IPS-NIHi11 (cell line): ENCODE data around the gene LDLRAD3.

Experiments
- DNase-seq: peaks from one replicate; pipeline ENCODE4 v3.0.0; 2012; ENCODE audit warnings: mixed read lengths, low spot score

The LDLRAD3 gene

DNA sequence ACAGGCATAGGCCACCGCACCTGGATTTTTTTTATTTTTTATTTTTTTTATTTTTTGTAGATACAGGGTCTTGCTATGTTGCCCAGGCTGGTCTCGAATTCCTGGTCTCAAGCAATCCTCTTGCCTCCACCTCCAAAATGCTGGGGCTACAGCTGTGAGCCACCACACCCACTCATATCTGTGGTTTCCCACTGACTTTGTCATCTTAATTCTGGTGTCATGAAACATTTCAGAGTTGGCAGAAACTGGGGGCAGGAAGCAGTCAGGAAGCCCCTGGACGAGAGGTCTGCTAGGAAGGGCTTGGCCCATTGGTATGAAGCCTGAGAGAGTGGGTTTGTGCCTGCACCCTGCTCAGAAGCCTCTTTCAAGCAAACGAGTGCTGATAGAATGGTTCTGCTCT, 296.3 kb downstream of the LDLRAD3 start:
- DNase-seq: no peak

GRCh38 chr11:36240801-36241200, 296.9 kb downstream of the LDLRAD3 start:
- no peak for DNase-seq

DNA sequence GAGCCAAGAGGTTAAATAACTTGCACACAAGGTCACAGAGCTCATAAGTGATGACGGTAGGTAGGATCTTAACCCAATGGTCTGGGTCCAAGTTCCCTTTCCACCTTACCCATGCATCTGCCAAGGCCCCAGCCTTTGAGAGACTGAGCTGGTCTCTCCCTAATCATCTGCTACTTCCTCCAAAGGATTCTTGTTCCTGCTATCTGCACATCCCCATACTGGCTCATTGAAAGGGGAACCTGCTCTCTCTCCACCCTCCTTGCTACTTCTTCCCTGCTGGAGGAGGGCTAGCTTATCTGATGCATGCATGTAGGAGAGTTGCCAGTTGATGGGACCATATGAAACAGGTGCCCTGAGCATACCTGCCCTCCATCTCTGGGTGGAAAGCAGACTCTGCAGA, 297.6 kb downstream of the LDLRAD3 start:
- no peak for DNase-seq

- no peak for DNase-seq
Measured at GRCh38 chr11:36243641-36244040, 299.8 kb downstream of the LDLRAD3 start.

DNA sequence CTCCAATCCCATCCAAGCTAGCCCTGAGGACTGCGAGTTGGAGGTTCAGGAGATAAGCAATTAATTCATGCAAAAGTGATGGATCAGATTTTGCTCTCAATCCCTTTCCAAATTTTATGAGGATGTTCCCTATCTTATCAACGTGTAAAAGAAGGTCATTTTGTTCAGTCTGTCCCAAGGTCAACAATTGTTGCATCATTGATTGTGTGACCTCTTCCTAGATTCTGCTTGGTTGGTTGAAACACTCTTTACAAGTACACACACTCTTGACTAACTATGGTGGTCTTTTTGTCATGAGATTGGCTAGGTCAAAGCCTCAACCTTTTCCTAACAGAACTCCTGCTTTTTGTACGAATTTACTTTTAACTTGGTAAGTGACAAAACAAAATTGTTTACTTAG, 303.6 kb downstream of the LDLRAD3 start:
- no peak for DNase-seq

- DNase-seq: no peak
Measured at GRCh38 chr11:36248436-36248835, 304.6 kb downstream of the LDLRAD3 start.

GRCh38 chr11:36249246-36249645, 305.4 kb downstream of the LDLRAD3 start:
- DNase-seq: no peak

GRCh38 chr11:36251823-36252222, 308.0 kb downstream of the LDLRAD3 start:
- DNase-seq: no peak

DNA sequence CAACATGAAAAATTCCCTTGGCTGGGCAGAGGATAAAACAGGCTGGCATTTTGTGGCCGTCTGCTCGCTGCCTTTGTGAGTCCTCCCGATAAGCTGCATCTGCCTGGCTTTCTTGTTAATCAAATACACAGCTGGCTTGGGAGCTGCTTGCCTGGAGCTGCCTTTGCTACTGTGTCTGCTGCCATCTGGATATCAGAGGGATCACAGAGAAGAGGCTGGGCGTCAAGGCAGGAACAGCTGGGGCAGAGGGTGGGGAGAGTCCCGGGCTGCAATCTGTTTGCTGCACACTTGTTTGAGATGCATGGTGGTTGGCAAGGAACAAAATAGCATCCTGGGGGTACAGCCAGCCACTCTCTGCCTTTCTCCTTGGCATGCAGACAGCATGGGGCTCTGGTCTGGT, 309.4 kb downstream of the LDLRAD3 start:
- no peak for DNase-seq

DNA sequence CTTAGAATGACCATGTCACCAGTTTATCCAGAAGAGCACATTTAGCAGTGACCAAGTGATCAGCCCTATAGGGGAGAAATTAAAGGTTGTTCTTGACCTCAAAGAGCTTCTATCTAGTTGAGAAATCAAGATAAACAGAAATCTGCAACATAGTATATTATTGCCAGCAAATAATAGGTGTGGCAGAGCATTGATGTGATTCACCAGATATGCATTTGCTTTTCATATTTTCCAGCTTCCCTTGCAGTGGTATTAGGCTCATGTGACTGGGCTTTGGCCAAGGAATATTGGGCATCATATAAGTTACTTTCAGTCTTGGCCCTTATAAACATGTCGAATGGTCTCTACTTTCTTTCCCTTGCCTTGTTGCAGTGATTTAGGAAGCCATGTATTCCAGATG, 310.9 kb downstream of the LDLRAD3 start:
- DNase-seq: no peak

DNA sequence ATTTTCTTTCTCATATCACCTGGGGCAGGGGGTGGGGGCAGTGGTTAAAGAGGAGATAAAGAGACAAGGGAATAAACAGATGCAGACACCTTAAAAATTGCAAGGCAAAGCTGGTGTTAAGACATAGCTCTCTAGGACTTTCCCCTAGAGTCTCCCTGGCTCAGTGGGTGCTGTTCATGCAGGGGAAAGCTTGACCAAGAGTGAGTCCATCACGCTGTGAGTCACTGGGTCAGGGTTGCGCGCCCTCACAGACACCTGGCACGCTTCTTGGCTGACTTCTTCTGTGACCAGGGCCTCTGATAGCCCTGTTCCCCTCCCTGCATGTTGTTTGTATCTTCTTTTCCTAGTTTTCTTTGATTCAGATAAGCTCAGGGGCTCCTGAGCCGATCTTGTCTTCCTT, 313.5 kb downstream of the LDLRAD3 start:
- no peak for DNase-seq

- DNase-seq: peak; percentile 77
Measured at GRCh38 chr11:36258730-36259360, 315.0 kb downstream of the LDLRAD3 start.

DNA sequence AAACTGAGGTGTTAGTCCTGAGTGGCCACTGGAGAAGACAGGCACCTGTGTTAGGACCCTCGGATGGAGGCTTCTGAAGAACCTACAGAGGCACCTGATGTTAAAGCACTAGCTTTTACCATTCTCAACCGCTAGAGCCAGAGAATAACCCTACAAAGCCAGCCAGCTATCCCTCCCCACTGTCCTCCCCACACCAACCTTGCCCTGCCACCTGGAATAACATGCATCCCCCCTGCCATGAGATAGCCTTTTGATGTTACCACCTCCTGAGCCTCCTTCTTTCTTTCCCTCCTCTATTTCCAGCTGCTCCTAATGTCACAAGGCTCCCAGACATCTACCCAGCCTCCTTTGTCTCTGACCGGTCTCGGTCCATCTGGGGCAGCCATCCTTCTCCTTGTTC, 317.2 kb downstream of the LDLRAD3 start:
- no peak for DNase-seq

GRCh38 chr11:36264011-36264972, 320.4 kb downstream of the LDLRAD3 start:
- no peak for DNase-seq

- DNase-seq: no peak
Measured at GRCh38 chr11:36264973-36265344, 321.1 kb downstream of the LDLRAD3 start.

- DNase-seq: peak; percentile 86
Measured at GRCh38 chr11:36265793-36266628, 322.1 kb downstream of the LDLRAD3 start.

DNA sequence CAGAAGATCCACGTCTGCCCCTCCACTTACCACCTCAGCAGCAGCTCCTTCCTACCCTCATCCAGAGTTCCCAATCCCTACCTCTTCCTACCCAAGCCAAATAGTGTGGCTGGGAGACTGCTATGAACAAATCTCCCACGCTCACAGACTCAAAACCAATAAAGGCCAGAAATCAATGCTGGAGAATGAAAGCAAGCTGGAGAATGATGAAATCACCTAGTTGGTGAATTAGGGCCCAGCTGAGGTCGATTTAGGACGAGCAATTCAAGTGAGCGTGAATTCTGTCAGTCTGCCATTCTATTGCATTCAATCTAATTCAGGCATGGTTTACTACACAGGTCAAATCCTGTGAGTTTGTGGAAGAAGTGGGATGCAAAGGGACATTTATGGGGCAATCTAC, 322.9 kb downstream of the LDLRAD3 start:
- DNase-seq: no peak

- no peak for DNase-seq
Measured at GRCh38 chr11:36268337-36268985, 324.6 kb downstream of the LDLRAD3 start.

DNA sequence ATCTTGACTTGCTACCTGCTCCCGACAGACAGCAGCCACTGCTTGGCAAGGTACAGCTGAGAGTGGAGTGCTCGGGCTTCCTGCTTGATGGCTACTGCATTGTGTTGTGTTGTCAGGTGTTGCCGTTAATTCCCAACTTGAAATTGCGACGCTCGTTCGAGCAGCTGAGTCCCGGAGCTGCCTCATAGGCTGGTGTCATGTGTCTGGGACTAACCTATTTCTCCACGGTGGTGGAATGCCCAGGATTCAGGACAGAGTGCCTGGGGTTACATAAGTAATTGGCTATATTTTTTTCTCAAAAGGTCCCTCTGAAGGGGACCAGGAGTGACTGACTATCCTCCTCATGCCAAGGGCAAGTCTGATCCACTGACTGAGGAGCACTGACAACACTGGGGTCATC, 326.8 kb downstream of the LDLRAD3 start:
- no peak for DNase-seq

DNA sequence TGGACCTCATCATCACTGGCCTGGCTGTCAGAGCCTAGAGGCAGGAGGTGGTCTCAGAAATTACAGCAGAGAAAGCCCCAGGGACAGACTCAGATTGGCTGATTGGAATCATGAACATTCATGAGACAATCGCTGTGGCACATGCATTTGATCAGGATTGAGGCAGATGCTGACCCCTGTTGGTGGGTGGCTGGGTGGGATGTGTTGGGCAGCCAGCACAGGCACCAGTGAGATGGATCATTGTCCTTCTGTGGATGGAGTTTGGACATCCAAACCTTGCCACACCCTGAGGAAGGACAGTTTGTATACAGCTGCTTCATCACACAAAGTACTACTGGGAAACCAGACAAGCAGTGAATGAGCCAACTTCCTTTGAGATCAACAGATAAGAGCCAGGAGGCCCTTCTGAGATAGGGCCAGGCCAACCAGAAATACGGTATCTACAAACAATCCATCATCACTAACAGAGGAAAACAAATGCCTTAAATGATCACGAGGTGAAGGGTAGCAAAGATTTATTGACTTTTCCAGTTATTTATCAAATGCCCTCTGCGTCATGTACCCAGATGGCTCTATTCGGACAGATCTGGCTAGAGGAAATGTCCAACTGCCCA, 328.0 kb downstream of the LDLRAD3 start:
- peak; percentile 33 for DNase-seq

DNA sequence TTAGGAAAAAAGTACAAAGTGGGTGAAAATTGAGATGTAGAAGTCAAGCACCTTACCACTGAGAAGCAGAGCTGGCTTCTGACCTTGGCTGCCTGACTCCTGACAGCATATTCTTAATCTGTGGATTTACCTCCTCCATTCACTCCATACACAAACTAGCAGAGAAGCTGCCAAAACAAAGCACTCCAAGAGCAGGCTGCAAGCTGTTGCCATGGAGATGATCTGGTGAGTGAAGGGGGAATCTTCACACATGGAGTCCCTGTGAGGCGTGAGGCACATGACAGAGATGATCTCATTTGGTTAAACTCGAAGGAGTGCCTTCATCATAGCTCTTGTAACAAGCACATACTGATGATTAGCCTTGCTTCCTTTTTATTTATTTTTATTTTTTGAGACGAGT, 329.2 kb downstream of the LDLRAD3 start:
- DNase-seq: no peak

- no peak for DNase-seq
Measured at GRCh38 chr11:36274414-36274813, 330.6 kb downstream of the LDLRAD3 start.
